NCI-H2107 (cell line): Measurements from ENCODE around the gene IQSEC3.
"Not testable (repeated sequence)": the region's sequence is repeated elsewhere in the genome, so short reads cannot be mapped to it uniquely, and the experiment has no call there.

Source experiments
- DNase-seq: peaks from one replicate; lab custom pipeline; 2025; lab: John Stamatoyannopoulos, UW

The IQSEC3 gene

DNA sequence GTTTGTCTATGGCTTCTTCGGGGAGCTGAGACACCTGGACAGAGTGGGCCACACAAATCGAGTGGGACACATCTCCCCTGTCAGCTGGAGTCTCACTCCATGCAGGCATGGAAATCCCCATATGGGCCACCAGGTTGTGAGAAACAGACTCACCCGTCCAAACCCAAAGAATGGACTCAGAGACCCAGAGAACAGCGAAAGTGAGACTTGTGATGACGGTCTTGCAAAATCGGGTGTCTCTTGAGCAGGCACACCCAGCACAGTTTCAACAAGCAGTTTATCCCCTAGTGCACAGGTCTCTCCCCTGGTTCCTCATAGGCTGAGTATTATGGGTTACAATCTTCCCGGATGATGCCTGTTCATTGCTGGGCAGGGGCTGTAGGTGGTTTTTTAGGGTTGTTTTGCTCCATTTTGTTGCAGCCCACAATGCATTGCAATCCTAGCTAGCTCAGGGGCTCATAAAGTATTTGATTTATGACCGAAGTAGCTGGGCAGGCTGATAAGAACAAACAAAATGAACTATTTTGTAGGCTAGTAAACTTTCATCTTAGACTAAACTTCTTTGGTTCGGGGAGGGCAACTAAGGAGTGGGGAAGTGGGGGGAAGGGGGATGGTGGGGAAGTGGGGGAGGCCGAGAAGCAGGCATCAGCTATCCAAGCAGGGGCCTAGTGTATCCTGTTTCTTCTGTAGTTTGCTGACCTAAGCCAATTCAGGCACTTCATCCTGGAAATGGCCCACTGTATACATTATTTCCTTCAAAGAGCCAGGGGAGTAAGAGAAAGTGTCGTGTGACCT, 45.3 kb downstream of the IQSEC3 start:
- no peak for DNase-seq

DNA sequence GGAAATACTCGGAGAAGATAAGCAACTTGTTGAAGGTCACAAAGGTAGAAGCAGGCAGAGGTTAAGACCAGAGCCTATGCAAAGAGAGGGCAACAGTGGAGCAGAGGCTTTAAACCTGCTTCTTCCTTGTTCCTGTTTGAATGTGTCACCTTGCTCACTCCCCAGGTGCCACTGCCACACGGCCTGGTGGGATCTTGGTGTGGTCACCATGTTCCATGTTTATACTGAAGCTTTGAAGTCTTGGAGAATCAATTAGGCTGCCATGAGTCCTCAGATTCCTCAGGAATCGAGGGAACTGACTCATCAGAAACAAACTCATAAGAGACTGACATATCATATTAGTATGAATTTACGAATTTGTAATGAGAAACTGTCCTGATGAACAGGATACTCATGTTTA, 46.8 kb downstream of the IQSEC3 start:
- no peak for DNase-seq

DNA sequence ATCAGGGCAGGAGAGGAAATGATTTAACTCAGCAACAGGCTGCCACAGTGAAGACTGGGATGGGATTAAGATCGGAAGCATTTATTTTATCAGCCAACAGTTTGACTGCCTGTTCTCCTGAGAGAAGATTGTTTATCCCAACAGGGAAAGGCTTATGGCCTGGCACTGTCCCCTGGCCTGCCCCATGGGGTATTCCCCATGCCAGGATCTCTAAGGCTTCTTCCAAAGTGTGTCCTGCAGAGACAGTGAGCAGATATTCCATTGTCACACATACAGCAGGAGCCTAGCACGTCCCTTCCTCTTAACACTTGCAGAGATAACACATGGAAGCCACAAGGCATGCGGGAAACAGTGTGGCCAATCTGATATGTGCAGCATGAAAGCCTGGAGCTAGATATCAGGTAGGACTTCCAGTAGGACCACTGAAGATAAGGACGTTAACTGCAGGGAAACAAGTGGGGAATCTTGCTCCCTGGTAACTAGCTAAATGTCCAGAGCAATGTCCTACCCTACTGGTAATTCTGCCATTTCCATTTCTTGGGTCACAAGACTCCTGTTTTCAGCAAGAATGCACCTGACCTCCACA, 48.2 kb downstream of the IQSEC3 start:
- DNase-seq, result no peak

DNA sequence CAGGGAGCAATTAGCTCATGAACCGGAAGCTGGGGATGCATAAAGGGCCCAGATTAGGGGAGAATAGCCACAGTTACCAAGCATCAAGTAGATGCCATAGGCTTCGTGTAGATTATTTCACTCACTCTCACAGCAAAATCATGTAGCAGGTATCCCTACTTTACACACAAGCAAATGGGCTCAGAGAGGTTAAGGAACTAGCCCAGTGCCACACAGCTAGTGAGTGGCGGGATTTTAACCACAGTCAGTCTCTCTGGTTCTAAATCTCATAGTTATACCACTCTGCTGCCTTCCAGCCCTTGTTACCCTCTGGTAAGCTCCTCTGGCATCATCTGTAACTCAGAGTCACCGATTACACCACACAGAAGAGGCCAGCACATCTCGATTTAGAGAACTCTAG, 49.0 kb downstream of the IQSEC3 start:
- DNase-seq, result no peak

DNA sequence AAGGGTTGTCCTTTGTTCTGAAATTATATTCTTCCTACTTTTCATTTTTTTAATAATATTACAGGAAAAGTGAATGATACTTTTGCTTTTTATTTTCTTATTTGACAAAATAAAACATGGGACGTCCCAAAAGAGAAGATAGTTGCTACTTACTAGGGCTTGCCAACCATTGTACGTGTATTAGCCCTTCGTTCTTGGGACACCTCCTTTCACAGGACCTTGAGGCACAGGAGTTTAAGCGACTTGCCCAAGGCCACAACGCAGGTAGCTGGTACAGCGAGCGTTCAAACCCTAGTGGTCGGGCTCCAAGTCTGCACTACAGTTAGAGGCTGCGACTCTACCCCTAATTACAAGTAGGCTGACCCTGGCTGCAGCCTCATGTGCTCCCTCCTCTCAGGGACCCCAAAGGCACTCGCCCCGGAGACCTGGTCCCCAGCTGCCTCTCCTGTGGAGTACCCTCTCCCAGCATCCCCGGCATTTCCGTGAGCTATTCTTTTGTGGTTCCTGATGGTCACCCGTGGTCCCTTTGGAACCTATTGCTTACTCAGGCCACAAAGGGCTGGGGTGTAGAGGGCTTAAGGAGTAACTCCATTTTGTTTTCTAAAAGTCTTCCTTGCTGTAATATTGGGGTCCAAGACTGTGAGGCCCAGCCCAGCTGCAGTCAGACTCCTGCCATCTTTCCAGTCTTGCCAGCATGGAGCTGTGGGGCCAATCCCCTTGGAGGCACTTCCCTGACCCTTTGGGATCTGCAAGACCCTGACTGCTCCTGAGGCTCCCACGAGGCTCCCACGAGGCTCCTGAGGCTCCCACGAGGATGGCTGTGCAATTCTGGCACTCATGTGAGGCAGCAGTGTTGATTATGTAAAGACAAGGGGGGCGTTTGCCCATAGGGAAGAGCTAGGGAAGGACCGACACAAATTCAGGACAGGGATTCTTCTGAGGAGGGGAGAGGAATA, 49.7 kb downstream of the IQSEC3 start:
- no peak for DNase-seq

DNA sequence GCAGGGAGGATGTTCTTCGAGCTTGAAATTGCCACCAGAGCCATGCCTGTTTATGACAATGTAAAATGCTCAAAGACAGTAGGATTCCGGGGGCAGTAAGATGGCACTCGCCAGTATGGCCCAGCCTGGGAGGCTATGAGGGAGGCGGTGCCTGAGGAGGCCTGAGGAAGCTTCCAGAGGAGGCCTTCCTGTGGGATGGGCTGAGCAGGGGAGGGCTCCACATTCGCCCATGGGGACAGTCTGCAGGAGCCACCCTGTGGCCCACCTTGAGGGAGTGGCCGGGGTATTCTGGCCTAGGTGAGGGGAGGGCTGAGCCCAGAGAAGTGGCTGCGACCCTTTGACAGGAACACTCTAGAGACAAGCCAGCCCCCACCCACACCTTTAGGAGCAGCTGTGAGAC, 50.7 kb downstream of the IQSEC3 start:
- DNase-seq, result no peak

DNA sequence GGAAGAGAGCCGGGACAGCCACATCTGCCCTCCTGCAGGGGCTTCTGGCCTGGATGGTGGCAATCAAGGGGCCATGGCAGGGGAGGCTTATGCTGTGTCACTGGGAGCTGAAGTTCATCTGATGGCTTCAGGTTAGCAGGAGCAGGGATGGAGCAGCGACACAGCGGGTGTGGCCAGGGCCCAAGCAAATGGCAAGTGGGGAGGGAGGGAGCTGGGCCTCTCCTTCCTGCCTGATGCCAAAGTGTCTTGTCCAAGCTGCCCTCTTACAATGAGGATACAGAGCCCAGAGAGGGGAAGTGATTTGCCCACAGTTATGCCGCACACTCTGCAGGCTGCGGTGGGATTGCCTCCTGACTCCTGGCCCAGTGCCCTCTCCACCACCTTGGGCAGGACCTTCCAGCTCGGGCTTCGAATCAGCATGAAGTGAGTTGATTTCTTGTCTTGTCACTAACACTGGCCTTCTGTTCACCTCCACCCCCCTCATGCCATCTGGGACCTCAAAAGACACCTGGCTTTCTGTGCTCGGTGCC, 51.3 kb downstream of the IQSEC3 start:
- DNase-seq, result no peak

DNA sequence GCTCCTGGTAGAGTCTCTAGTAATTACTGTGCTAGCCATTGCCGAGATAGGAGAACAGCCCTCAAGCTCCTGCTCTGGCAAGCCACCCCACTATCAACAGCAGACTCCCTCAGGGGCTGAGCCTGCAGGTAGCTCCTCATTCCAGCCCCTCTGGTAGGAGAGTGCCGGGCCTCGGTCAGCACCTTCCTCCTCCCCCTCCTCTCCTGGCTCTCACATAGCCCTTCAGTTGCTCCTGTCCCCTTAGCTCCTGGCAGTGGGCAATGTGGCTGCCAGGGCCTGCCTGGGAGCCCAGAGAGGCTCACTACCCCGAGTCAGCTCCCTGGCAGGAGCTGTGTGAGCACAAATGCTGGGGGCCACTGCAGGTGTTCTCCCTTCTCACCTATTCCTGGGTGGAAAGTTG, 52.0 kb downstream of the IQSEC3 start:
- no peak for DNase-seq

DNA sequence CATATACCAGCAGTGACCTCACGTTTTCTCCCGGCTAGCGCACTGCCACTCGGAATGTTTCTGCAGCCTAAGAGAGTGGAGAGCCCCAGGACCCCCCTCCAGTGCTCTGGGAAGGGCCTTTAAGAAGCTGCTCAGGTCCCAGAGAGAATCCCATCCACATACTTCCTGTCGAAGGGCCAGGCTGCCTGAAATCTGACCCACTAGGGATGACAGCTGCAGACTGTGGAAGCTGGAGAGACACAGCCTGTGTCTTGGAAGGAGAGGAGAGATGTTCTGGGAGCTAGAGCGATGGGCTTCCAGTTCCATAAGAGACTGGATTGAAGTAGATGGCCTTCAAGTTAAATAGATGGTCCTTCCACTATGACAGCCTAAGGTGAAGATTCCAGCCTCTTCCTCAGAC, 54.4 kb downstream of the IQSEC3 start:
- peak; percentile 7 for DNase-seq

DNA sequence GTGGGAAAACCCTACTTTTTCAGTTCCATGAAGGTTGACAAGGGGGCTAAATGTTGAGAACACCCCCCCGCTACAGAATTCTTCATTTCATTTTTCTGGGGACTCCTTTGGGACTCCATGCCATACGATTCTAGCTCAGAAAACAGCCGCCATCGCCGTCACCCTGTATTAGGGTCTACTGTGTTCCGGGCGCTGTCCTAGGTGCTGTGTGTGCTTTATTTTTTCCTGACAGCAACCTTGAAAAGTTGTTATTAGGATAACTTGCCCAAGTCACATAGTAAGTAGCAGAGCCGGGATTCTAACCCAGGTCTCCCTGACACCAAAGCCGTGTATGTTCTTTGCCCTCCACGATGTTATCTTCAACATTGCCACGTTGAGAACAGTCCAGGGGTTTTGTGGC, 55.1 kb downstream of the IQSEC3 start:
- no peak for DNase-seq

DNA sequence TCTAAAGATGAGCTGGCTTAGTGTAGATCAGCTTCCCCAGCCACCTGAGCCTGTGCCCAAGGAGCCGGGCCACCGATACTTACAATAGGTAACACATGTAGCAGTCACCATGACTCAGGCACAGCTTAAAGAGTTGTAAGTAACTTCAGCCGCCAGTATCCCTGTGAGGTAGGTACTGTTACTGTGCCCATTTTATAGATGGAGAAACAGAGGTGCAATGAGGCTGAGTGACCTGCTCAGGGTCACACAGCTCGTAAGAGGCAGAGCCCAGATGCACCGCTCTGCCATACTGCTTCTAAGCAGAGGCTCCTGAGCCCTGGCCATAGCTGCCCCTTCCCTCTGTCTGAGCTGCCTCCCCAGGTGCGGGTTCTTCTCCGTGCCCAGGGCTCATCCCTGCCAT, 58.5 kb downstream of the IQSEC3 start:
- no peak for DNase-seq

DNA sequence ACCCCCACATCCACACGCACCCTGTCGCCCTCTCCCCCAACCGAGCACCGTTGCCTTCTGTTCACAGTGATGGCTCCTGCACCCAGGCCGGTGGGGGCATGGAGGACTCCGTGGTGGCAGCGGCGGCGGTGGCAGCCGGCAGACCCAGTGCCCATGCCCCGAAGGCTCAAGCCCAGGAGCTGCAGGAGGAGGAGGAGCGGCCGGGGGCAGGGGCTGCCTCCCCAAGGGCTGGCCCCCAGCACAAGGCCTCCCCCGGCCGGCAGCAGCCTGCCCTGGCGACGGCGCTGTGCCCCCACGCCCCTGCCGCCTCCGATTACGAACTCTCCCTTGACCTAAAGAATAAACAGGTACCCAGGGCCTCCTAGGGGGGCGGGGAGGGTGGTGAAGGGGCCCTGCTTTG, 59.0 kb downstream of the IQSEC3 start:
- DNase-seq, result no peak

DNA sequence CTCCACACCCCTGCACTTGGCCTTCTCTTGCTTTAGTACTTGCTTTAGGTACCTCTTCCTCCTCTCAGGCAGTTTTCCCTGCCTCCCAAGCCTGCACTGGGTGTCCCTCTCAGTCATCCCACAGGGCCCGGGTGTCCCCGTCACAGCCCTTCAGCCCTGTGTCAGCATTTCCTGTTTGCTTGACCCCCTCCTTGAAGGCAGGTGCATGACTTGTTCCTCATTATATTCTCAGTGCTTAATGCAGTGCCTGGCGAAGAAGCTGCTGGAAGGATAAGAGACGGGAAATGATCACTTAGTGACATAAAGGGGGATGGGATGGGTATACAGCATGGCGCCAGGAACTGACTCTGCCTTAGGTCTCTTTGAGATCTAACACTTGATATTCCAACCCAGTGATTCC, 61.5 kb downstream of the IQSEC3 start:
- no peak for DNase-seq

DNA sequence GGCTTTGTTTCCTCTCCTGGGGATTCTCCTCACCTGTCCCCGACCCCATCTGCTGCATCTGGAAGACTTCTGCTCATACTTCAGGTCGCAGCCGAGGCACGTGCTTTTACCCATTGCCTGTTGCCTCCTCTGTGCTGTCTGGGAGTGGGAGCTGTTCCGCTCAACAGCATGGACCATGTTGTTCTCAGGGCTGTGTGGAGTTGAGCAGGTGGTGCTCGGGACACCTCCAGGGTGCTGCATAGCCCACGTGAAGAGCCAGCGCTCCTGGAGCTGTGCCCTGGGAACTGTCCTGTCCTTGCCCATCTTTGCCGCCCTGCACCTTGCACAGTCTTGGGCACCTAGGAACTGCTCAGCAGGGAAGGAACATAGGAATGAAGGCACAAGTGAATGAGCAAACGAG, 62.4 kb downstream of the IQSEC3 start:
- DNase-seq, result no peak

DNA sequence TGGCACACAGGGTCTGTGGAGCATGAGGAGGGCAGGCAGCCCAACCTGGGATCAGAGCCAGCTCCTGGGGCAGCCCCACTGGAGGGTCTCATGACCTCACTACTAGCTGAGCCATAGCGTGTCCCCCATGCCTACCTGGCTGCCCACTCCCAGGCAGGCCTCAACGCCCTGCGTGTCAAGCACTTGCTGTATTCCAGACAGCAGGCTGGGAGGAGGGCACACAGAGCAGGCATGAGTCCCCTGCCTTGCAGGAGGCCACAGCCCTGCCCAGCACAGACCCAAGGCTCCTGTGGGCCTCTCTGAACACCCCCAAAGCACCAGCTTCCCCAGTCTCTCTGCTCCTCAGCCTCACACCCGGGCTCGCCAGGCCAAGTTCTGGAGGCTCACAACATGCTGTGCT, 64.0 kb downstream of the IQSEC3 start:
- DNase-seq, result no peak

DNA sequence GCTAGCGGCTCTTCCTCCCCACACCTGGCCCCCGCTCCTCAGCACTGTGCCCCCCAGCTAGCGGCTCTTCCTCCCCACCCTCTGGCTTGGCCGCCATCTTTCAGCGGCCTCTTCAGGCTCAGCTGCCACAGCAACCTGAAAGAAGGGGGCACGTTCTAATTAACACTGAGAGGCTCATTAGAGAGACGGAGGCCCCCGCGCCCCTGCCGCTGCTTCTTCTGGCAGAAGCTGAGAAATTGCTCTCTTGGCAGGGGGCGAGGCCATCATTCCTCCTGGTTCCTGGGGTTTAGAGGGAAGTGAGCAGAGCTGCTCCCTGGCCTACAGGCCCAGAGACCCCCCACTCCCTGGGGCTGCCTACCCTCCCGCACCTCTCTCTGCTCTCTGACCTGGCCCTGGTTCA, 64.4 kb downstream of the IQSEC3 start:
- no peak for DNase-seq

DNA sequence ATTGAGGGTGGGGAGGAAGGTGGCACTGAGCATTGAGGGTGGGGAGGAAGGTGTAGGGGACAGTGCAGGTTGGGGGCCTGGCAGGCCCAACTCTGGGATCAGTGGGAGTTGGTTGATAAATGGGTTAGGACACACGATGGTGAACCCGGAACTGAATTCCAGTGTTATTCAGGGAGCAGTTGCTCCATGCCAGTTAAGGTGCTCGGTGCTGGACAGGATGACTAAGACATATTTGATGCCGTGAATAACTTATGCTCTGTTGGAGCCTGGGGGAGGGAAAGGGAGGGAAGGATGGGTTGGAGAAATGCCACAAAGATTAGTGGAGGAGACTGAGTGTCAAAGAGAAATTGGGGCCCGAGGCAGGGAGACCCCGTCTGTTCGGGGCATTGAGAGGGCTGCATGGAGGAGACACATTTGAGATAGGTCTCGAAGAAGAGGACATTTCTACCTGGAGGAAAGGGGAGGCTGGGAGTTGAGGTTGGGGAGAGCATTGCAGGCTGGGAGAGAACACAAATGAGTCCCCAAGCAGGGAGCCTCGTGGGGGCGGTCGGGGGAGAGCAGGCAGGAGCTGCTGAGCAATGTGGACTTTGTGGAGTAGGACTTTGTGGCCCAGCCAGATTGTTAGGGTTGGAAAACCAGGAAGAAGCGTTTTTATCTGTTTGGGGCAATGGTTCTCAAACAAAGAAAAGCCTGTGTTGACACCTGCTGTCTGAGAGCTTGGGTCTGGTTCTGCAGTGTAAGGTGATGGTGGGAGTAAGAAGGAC, 65.3 kb downstream of the IQSEC3 start:
- no peak for DNase-seq

DNA sequence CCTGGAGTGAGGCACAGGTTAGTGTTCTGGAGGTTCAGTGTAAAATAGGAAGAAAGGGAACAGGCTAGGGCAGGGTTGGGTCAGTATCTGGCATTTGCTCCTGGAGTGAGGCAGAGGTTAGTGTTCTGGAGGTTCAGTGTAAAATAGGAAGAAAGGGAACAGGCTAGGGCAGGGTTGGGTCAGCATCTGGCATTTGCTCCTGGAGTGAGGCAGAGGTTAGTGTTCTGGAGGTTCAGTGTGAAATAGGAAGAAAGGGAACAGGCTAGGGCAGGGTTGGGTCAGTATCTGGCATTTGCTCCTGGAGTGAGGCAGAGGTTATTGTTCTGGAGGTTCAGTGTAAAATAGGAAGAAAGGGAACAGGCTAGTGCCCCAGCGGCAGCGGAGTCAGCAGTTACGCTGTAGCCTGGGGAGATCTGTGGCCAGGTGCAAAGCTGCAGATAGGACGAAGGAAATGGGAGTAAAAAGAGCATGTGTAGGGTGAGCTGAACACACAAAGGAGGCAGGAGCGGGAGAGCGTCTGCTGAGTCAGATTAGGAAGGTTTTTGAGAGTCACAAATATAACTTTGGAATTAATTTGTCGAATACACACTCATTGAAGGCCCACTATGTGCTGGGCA, 67.2 kb downstream of the IQSEC3 start:
- DNase-seq, result not testable (repeated sequence)

DNA sequence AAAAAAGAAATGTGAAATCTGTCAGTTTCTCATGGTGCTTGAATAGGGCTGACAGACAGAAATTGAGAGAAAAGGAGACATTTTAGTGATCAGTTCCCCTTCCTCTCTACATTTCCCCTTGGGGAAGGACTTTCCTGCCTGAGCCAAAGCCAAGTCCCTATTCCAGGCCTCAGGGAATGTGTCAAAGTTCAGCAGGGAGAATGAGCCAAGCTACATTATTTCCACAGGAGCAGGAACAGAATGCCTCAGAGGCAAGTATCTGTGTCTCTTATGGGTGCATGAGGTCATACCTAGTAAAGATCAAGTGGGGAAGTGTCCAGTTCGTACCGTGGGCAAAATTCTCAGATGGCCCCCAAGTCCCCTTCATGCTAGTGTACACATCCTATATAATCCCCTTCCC, 68.6 kb downstream of the IQSEC3 start:
- DNase-seq, result no peak

DNA sequence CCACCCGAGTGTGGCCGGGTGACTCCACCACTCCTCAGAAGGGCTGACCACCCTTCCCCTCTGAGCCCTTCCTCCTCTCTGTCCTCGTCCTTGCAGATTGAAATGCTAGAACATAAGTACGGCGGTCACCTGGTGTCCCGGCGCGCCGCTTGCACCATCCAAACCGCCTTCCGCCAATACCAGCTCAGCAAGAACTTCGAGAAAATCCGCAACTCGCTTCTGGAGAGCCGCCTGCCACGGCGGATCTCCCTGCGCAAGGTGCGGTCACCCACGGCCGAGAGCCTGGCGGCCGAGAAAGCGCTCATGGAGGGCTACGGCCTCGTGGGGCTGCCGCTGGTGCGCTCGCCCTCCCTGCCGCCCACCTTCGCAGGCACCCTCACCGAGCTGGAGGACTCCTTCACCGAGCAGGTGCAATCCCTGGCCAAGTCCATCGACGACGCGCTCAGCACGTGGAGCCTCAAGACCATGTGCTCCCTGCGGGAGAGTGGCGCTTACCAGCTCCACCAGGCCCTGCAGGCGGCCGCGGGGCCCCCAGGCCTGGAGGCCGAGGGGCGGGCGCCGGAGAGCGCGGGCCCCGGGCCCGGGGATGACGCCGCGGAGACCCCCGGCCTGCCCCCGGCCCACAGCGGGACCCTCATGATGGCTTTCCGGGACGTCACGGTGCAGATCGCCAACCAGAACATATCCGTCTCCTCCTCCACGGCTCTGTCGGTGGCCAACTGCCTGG, 71.8 kb downstream of the IQSEC3 start:
- no peak for DNase-seq
